Measurements from ENCODE around the gene ABRAXAS1. TPM values are rescaled to one million over a fixed set of nuclear protein-coding genes. Genes with fewer than 3 reads are reported as not detected.

The ABRAXAS1 gene
- total RNA-seq, 1 experiment from 2014 or later: 17.6 TPM

DNA sequence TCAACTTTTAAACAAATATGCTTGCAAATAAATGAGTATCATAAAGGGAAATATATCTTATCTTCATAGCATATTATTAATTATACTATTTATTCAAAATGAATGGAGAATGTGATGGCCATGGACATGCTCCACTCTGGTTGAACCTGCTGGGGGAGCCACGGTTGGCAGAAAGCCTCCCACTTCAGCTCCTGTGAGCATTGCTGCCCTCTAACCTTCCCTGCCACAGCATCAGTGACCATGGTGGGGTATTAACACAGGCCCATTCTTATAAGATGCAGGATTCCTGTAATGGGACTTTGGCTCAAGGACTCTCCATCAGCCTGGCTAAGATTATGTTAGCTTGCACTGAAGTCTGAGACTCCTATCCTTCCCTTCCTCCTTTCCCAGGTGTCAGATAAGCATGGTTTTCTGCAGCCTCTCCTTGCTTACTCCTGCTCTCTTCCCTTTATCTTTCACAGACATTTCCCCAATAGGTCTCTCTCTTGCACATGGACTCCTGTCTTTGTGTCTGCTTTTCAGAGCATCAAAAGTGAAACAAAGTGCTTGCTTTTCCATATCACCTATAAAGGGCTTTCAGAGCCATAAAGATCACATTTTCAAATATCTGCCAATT, 4.9 kb upstream of the ABRAXAS1 start:
- intact Hi-C loops (cut with micrococcal nuclease; ENCODE audit: unreplicated experiment): no loop called here
- BruUV-seq (replicated peaks): no TSS peak
- CTCF ChIA-PET: no interaction called here
- Histone ChIP-seq H3K4me3 (ENCODE audit: low read depth, low read length, poor library complexity, severe bottlenecking) (no peak overlapping the region), H3K27me3 (replicated peaks; ENCODE audit: insufficient read depth, low read depth, low read length, poor library complexity) (no peaks in the 10 kb centered on the region), H3K9me3 (ENCODE audit: low read depth, low read length, poor library complexity, severe bottlenecking) (no peaks in the 10 kb centered on the region), H3K4me1 (ENCODE audit: insufficient read depth, low read length, poor library complexity, severe bottlenecking) (no peaks in the 10 kb centered on the region), H3K27ac (ENCODE audit: low read depth, low read length, poor library complexity, severe bottlenecking) (no peak overlapping the region), H3K36me3 (ENCODE audit: insufficient read depth, low read length, poor library complexity, severe bottlenecking) (no peaks in the 10 kb centered on the region)
- no peak for TF ChIP-seq CTCF (conservative IDR thresholded peaks at IDR 0.05; ENCODE audit: low read depth, low read length)
- POLR2A ChIA-PET (ENCODE audit: low non-redundant PET): no interaction called here
- DNase-seq (ENCODE audit: low spot score): no peak

DNA sequence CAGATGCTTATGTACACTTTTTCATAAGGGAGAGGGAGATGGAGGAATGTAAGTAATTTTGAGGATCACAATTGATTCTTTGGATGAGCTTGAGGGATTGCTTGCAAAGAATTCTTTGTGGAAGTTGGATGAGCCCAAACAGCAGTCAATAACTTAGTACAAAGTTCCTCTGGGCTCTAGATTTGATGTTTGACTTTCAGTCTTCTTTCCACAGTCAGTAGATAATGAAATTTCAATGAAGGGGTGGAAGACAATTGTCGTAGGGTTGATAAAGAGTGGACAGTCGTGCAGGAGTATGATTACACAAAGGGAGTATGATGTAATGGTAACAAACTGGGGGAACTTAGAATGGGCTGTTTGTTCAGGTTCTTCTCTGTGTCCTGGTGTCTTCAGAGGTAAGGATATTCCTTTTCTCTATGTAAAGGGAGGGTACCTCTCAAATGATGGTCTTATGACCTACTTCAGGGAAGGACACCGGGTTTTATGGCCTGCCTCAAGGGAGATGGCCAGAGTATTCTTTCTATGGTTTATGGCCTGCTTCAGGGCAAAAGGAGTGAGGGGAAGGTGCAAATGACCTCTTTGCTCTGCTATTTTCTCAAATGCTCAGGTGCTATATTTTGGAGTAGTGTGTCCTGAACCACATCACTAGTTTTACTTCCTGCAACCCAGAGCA, 1.7 kb upstream of the ABRAXAS1 start:
- CTCF ChIA-PET: no interaction called here
- intact Hi-C loops (cut with micrococcal nuclease; ENCODE audit: unreplicated experiment): no loop called here
- Histone ChIP-seq H3K9me3 (ENCODE audit: low read depth, low read length, poor library complexity, severe bottlenecking) (no peaks in the 10 kb centered on the region), H3K4me3 (ENCODE audit: low read depth, low read length, poor library complexity, severe bottlenecking) (no peak overlapping the region), H3K4me1 (ENCODE audit: insufficient read depth, low read length, poor library complexity, severe bottlenecking) (no peaks in the 10 kb centered on the region), H3K27me3 (replicated peaks; ENCODE audit: insufficient read depth, low read depth, low read length, poor library complexity) (no peaks in the 10 kb centered on the region), H3K36me3 (ENCODE audit: insufficient read depth, low read length, poor library complexity, severe bottlenecking) (no peaks in the 10 kb centered on the region), H3K27ac (ENCODE audit: low read depth, low read length, poor library complexity, severe bottlenecking) (no peak overlapping the region)
- POLR2A ChIA-PET (ENCODE audit: low non-redundant PET): no interaction called here
- no TSS peak for BruUV-seq (replicated peaks)
- no peak for DNase-seq (ENCODE audit: low spot score)
- TF ChIP-seq CTCF (conservative IDR thresholded peaks at IDR 0.05; ENCODE audit: low read depth, low read length) (no peak), EZH2 (IDR thresholded peaks at IDR 0.05; ENCODE audit: borderline replicate concordance, low read depth, low read length, poor library complexity, severe bottlenecking) (no peak)

GRCh38 chr4:83473966-83474365, 10.9 kb downstream of the ABRAXAS1 start:
- no peaks in the 10 kb centered on the region for H3K9me3 ChIP-seq (ENCODE audit: low read depth, low read length, poor library complexity, severe bottlenecking)
- no peak for TF ChIP-seq CTCF (conservative IDR thresholded peaks at IDR 0.05; ENCODE audit: low read depth, low read length)
- no peak for TF ChIP-seq EZH2 (IDR thresholded peaks at IDR 0.05; ENCODE audit: borderline replicate concordance, low read depth, low read length, poor library complexity, severe bottlenecking)
- ChIA-PET POLR2A (ENCODE audit: low non-redundant PET) (no interaction called here), CTCF (no interaction called here)
- H3K36me3 ChIP-seq (ENCODE audit: insufficient read depth, low read length, poor library complexity, severe bottlenecking): no peaks in the 10 kb centered on the region
- intact Hi-C loops (cut with micrococcal nuclease; ENCODE audit: unreplicated experiment): no loop called here
- no peak for DNase-seq (ENCODE audit: low spot score)
- no peaks in the 10 kb centered on the region for H3K27me3 ChIP-seq (replicated peaks; ENCODE audit: insufficient read depth, low read depth, low read length, poor library complexity)
- no peaks in the 10 kb centered on the region for H3K4me1 ChIP-seq (ENCODE audit: insufficient read depth, low read length, poor library complexity, severe bottlenecking)
- no peak overlapping the region for H3K27ac ChIP-seq (ENCODE audit: low read depth, low read length, poor library complexity, severe bottlenecking)
- H3K4me3 ChIP-seq (ENCODE audit: low read depth, low read length, poor library complexity, severe bottlenecking): no peak overlapping the region
- no TSS peak for BruUV-seq (replicated peaks)

All from A673 (cell line).